ENCODE results near the gene ANXA5.
A peak's percentile ranks its signal among the peaks of the same experiment; 100 is the strongest.
"Not testable (repeated sequence)": the region's sequence is repeated elsewhere in the genome, so short reads cannot be mapped to it uniquely, and the experiment has no call there.

The ANXA5 gene

DNA sequence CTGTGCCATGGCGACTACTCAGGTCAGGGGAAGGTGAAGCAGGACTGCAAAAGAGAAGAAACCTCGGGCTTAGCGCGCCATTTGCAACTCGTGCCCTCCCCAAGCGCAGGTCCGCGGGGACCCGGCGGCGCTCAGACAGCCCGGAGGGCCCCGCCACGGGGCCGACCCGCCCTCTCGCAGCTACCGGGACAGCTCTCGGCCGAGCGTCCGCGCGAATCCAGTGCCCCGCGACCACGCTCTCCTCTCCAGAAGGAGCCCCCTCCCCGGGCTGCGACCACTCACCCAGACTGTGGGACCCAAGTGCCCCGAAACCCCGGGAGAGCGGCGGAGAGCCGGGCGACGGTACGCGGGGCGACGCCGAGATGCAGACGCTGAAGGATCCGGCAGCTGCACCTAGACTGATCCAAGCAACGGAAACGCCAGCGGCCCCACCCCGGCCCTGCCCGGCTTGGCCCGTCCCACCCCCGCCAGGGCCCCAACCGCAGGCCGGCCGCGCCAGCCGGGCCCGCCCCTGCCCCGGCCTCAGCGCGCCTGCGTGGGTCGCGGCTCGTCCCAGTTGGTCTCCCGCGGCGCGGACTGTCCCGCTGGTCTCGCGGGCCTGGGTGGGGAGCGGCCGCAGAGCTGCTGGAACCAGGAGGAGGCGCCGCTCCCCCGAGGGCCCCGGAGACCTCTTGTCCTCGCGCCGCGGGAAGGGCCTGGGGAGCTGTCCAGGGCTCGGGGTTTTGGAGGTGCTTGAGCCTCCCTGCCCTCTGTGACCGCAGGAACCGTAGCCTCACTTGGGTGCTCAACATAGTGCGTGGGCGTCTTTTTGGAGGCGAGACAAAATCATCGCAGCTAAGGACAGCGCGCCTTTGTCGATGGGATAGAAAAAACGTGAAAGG is at the start of gene ANXA5:
TSS of gene ANXA5 (minus strand) at position 400 of the 881 bp plus-strand sequence. CDS start at position 9, 391 bp downstream.
- FAIRE-seq: no peak

DNA sequence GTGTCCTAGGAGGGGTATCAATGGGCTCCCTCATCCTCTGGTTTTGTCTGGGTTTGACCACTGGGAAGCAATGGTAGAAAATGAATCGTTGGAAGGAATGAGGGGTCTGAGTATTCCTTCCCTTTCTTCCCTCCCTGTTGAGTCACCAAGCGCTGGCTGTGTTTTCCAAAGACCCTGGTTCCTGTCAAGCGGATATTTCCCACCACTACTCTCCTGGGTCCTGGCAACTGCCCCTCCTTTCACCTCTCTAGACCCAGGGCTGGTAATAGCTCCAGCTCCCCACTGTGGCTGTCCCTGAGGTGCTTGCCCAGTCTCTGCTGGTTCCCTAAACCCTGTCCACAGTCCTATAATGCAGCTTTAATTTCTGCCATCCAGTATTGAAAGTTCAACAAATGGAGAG is 46.0 kb upstream of the ANXA5 start:
- no peak for FAIRE-seq

DNA sequence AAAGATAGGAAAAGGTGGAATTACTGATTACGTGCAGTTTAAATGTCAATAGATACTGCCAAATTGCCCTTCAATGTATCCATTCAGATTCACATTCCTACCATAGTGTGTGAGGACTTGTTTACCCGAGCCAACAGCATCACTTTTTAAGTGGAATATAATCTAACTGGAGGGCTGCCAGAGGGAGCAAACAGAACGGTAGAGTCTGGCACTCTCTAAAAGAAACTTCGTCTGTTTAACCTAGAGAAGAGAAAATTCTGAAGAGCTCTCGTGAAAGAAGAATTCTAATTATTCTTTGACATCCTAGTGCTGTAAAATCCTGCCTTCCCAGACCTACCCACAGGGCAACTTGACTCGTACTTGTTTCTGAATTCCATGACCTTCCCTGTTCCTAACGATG is 45.0 kb upstream of the ANXA5 start:
- FAIRE-seq: no peak

DNA sequence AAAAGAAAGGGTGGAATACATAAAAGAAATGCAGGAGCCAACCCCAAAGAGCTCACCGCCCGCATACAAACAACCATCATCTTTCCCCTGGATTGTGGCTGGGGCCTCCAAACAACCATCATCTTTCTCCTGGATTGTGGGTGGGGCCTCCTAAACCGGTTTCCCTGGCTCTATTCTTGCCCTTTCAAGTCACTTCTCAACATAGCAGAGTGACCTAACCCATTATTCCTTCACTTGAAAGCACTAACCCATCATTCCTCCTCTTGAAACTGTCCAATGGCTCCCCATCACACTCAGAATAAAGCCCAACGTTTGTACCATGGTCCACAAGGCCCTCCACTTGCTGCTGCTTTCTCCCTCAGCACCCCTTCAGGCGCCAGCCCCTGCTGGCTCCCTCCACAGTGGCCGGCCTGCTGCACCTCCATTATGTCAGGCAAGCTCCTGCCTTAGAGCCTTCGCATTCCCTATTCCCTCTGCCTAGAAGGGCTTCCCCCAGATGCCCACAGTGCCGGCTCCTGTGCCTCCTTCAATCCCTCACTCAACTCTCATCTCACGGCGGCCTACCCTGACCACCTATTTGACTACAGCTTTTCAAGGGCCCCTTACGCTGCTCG is 44.1 kb upstream of the ANXA5 start:
- no peak for FAIRE-seq

DNA sequence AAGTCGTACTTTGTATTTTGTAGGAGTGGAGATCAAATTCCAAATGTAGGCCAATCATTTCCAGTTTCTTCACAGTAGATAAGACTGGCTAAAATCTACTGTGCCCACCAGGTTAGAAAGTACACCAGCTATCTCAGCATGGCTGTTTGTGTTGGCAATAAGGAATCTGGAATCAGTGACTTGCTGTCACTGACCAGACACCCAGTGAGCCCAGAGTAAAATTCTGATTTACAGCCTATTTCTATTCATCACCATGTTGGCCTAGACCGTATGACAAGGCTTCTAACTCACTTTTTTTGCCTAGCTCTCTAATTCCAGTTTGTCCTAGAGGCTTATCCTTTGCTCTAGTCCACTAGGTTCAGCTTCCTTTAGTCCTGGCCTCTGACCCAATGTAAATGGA is 42.8 kb upstream of the ANXA5 start:
- FAIRE-seq: no peak

DNA sequence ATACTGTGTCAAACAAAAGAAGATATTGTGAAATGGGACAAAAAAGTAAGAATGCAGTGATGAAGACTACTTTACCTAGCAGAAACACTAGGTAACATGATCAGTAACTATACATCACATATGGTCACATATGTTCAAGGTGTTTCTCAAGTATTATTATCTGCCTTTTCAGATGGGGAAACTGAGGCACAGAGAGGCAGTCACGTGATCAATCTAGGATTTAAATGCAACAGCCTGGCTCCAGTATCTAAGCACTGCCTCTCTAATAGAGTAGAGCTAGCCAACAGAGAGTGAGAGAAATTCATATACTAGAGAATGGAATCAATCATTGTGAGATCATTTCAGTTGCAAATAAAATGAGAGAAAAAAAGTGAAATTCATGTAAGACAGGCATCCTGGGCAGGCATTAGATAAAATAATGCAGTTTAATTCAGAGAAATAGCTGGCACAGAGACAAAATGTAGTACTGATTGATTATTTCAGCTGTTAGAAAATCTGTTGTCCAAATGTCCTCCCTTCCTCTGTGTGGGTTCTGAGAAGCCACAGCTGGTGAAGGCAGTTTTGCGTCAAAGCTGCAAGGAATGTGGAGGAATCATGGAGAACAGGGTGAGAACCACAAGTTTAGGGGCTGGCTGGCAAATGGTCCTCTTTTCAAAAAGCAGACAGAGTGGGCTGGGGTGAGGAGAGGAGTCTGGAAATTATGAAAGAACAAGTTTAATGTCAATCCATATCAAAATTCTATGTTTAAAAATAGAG is 42.2 kb upstream of the ANXA5 start:
- FAIRE-seq: no peak

DNA sequence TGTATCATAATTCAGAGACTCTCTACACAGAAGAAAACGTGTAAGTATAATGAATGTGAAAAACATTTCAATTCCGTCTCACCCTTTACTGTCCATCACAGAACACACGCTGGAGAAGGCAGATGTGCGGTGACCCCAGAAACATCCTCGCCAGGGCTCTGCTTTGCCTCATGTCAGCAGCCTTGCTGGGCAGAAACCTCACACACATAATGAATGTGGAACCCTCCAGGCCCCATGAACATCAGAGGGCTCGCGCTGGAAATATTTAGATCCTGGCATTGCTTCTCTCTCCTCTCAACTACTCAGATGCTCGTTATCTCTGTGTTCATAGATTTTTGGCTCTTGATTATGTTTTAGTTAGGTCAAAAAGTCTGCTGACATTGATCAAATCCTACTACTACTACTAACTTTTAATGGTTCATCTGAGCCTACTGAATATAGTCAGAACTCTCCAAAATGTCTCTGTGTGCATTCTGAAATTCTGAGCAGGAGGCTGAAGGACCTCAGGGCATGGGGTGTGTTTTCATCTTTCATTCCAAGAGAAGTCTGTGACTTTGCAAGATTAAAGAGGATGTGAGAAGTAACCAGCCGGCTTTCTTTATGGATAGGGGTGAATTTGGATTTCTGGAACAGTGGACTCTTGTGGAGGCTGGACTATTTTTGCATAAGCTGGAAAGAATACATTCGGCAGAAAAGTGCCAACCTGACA is 41.2 kb upstream of the ANXA5 start:
- FAIRE-seq: no peak

DNA sequence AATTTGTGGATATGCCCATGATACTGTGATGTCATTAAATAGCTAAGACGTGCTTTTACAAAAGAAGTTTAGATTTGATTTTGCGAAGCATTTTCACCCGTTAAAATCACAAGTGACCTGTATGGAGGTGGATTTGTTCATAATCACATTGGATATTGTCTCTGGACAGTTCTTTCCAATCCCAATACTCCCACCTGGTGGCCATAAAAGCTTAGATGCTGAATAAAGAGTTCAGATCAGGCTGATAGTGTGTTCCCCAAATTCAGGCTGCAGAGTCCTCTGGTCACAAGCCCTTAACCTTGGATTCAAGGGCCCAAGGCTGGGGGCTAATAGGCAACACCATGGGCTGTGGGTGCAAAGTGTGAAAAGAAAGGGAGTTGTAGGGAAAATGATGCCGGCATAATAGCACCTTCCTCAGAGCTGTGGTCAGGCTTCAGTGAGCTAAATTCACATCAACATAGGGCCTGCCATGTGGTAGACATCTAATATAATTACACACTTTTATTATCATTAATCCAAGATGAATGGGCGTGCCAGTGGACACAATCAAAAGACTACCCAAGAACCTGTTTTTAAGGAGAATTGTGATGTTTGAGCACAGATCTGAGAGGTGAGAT is 40.1 kb upstream of the ANXA5 start:
- peak; percentile 71 for FAIRE-seq

DNA sequence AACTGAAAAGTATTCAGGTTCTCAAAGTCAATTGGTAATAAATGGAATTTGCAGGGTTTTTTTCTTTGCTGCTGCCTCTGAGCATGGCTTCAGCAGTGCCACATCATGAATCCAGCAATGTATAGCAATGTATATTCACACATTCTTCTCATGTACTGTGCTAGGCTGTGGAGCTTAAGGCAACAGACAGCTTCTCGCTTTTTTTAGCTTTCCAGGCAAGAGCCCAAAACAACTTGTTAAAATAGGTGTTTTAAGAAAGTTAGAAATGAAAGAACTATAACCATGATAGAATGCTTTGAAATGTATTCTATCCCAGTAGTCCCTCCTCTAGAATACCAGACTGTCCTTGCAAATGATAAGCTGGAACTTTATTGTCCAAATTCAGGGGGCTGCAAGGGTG is 37.8 kb upstream of the ANXA5 start:
- FAIRE-seq: no peak

DNA sequence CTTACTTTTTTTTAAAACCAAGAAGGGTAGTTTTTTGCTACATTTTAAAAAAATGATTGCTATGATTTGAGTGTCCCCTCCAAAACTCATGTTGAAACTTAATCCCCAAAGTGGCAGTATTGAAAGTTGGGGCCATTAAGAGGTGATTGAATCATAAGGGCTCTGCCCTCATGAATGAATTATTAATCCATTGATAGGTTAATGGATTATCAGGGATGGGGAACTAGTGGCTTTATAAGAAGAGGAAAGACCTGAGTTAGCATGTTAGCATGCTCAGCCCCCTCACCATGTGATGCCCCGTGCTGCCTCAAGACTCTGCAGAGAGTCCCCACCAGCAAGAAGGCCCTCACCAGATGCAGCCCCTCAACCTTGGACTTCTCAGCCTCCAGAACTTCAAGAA is 37.2 kb upstream of the ANXA5 start:
- FAIRE-seq: no peak

DNA sequence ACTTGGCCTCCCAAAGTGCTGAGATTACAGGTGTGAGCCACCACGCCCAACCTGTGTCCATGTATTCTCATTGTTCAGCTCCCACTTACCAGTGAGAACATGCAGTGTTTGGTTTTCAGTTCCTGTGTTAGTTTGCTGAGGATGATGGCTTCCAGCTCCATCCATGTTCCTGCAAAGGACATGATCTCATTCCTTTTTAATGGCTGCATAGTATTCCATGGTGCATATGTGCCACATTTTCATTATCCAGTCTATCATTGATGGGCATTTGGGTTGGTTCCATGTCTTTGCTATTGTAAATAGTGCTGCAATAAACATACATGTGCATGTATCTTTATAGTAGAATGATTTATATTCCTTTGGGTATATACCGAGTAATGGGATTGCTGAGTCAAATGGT is 33.0 kb upstream of the ANXA5 start:
- not testable (repeated sequence) for FAIRE-seq

DNA sequence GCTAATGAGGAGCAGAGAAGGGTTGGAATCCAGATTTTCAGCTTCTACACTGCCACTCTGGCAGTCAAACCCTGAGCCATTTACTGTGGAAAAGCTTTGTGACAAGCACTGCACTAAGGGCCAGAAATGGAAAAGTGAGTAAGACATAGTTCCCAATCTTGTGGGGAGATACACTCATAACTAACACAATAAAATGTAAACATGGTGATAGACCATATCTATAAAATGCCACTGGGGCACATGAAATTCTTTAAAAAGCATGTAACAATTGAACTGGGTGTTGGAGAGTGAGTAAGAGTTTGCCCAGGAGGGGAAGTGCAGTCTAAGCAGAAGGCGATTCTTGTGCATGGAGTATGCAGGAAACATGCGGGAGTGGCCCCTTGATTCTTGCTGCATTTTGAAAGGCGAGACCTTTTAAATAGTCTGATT is 32.0 kb upstream of the ANXA5 start:
- no peak for FAIRE-seq

DNA sequence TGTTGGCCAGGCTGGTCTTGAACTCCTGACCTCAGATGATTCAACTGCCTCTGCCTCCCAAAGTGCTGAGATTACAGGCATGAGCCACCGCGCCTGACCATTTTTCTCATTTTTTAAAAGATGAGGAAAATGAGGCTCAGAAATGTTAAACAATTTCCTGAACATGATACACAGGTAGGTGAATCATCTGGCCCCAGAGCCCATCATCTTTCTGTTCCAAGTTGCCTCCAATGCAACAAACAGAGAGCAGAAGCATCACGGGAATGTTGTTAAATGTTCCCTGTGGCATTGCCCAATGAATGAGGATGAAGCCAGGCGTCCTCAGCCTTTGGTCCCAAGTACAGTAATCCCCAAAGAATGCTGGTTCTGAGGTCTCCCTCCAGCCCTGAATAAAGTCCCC is 31.3 kb upstream of the ANXA5 start:
- FAIRE-seq: no peak

DNA sequence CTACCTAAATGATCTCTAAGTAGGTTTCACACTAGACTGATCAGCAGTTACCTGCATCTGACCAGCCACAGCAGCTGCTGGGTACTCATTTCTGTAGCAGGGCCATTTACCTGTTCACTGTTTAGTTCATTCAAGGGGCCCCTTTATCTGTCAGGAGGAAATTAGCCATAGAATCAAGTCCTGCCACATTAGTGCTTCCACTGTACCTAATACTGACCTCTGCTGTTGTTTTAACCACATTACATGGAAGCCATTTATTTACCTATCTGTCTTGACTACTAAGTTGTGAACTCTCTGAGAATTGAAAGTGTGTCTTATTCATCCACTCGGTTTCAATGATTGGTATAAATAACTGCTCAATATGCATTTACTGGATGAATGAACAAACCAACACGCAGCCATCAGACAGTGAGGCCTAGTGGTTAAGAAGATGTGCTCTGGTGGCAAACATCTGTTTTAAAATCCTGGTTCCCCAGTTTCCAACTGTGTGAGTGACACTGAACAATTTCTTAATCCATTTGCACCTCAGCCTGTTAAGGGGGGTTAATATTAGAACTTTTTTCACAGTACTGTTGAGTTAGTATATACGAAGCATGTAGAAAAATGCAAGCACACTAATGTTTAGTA is 30.0 kb upstream of the ANXA5 start:
- FAIRE-seq: peak; percentile 64

DNA sequence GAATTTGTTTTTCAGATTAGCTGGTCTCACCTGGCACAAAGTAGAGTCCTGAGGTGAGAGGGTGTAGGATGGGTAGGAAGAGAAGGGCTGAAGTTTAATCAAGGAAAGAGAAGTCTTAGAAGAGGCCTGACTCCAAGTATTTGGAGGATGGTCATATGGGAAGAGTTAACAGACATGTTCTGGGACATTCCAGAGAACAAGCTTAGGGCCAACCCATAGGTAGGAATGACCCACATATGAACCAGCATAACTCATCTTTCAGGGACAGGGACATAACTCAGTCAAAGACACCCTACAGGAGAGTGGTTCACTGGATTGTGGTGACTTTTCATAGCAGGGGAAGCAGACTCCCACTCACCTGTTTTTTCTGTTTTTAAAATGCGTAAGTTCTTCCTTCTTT is 27.9 kb upstream of the ANXA5 start:
- no peak for FAIRE-seq

DNA sequence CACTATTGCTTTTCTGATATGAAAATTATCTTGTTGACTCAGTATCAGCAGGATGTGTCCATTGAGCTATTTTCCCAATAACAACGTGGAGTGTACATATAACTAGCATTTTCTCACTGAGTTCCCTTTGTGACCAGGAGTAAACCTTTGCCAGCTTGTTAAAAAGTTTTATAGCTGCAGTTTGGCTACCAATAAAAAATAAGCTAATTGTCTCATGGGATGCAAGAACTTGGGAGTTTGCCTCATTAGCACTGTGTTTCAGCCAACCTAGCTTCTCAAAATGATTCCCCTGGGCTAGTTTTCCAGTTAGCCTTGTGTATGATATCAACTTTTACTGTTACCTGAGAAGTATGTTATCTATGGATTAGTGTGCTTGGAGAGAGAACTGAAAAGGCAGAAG is 24.9 kb upstream of the ANXA5 start:
- FAIRE-seq: no peak

DNA sequence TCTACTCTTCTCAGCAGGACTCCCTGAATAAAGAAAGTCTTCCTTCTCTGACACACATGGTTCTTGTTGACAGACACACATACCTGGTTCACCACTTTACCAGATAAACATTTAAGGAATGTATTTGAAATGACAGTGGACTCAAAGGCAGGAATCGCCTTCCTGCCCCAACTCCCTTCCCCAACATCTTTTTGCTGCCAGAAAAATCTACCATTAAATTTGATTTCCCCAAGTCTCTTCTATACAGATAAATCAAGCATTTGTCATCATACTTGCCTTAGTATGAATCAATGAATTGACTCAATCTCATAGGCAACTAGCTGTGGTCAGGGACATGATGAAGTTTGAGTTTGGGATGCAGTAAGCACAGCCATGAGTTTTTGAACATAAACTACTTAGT is 23.3 kb upstream of the ANXA5 start:
- no peak for FAIRE-seq

DNA sequence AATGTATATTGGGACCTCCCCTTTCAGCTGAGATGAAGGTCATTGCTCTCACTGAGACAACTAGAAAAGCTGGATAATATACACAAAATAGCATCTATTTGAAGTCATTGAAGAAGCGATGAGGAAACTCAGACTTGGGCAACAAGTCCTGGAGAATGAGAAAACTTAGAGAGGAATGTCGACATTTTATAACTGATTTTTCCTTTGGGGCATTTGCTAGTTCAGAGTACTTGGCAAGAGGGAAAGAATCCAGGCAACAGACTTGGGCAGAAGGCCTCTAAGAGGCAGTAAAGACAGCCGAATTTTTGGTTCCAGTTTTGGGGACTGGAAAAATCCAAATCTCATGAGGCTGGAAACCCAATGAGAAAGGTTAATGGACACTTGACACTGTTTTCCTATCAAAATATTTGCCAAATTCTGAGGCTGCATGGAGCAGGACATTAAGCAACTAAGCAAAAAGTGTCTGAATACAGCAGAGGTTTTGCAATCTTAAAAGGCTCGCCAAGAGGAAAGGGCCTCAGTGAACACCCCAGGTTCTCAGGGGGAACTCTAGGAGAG is 21.0 kb upstream of the ANXA5 start:
- no peak for FAIRE-seq

DNA sequence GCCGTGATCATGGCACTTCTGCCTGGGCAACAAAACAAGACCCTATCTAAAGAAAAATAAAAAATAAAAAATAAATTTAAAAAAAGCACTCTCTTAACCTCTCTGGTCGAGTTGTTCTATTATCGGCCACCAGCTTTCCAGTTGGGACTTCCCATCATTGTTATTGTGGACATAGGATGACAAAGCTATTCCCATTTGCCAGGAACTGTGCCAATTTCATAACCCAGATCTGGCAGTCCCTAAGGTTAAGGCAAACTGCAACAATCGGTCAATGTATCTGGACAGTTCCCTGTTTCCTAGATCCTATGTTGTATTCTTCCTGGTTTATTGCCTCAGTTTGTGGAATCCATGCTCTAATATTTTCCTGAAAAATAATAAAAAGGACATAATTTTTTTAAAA is 17.8 kb upstream of the ANXA5 start:
- no peak for FAIRE-seq

DNA sequence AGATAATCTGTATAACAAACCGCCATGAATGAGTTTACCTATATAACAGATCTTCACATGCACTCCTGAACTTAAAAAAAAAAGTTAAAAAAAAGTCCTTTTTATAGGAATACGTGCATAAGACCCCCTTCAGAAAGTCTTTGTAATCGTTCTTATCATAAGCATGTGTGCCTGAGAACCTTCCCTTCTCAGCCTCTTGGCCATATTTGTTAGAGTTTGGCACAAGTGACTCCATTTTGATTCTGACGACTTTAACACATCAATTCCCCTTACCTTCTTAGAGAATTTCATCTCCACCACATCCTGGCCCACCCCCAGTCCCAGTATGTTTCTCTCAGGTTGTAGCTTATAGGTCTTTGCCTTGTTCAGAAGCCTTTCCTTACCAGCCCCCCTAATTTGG is 16.0 kb upstream of the ANXA5 start:
- FAIRE-seq: no peak

DNA sequence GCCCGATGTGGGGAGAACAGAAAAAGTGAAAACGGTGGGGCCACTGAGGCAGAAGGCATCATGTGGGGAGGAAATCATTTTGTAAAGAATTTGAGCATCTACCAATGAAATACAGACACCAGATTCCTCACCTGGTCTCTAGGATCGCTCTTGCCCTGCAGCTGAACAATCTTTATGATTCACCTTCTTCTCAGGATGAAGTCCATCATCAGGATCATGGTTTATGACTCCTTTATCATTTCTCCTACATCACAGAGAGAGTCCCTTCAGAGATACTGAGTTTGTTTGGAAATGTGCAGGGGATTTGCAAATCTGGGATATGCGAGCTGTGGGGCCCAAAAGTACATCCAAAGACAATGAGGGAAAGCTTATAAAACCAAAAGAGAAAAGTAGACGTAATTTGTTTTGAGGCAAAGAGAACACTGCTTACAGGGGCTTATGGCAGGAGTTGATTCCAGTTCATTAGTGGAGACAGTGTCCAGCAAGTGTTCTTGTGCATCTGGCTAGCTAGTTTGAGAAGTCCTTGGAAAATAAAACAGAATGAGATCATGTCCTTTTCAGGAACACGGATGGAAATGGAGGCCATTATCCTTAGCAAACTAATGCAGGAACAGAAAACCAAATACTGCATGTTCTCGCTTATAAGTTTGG is 15.3 kb upstream of the ANXA5 start:
- FAIRE-seq: no peak
